Right ventricle myocardium inferior (tissue), 1 donor: Measurements from ENCODE around the gene MAN2B1. TPM values are rescaled to one million over a fixed set of nuclear protein-coding genes. Genes with fewer than 3 reads are reported as not detected.

Experiments
- total RNA-seq: library from RNA; stranded (reverse); fragmentation: NEBNext Ultra II Directional; extraction: Animal tissue kit (Norgen Biotek cat#: 25700); gene quantifications from one replicate; pipeline ENCODE4 v1.2.1, GENCODE V29; 2021
- donor health status: DM: no; HTN: yes; CAD: no; lungs with severe emphysema.

MAN2B1 gene
- total RNA-seq, 1 donor from 2014 or later: 40.2 TPM

Other genes starting within 250 kb of the MAN2B1 start
- gene ZNF443, start 225.7 kb downstream of the MAN2B1 start, total RNA-seq: 1.9 TPM
- 2.1 TPM for gene ZNF709, start 181.9 kb downstream of the MAN2B1 start, total RNA-seq
- 10.3 TPM for gene ZNF564, start 115.3 kb downstream of the MAN2B1 start, total RNA-seq
- gene ZNF490, start 55.9 kb downstream of the MAN2B1 start, total RNA-seq: 5.1 TPM
- 14.4 TPM for gene ZNF791, start 55.8 kb downstream of the MAN2B1 start, total RNA-seq
- 7.2 TPM for gene WDR83, start 65 bp upstream of the MAN2B1 start, total RNA-seq
- 45.9 TPM for gene DHPS, start 15.1 kb upstream of the MAN2B1 start, total RNA-seq
- not detected for gene GNG14, start 21.3 kb upstream of the MAN2B1 start, total RNA-seq
- gene FBXW9, start 29.9 kb upstream of the MAN2B1 start, total RNA-seq: 1.7 TPM
- 35.1 TPM for gene TNPO2, start 57.2 kb upstream of the MAN2B1 start, total RNA-seq
- 133 TPM for gene TRIR, start 67.9 kb upstream of the MAN2B1 start, total RNA-seq
- 65.8 TPM for gene GET3, start 70.8 kb upstream of the MAN2B1 start, total RNA-seq
- gene BEST2, start 85.0 kb upstream of the MAN2B1 start, total RNA-seq: not detected
- 51.6 TPM for gene HOOK2, start 108.8 kb upstream of the MAN2B1 start, total RNA-seq
- 25.0 TPM for gene JUNB, start 124.7 kb upstream of the MAN2B1 start, total RNA-seq
- 692 TPM for gene PRDX2, start 135.1 kb upstream of the MAN2B1 start, total RNA-seq
- gene THSD8, start 135.3 kb upstream of the MAN2B1 start, total RNA-seq: 1.7 TPM
- 6.3 TPM for gene RNASEH2A, start 139.8 kb upstream of the MAN2B1 start, total RNA-seq
- gene RTBDN, start 167.8 kb upstream of the MAN2B1 start, total RNA-seq: not detected
- gene MAST1, start 171.8 kb upstream of the MAN2B1 start, total RNA-seq: 0.22 TPM
- 18.8 TPM for gene DNASE2, start 214.7 kb upstream of the MAN2B1 start, total RNA-seq
- not detected for gene KLF1, start 220.5 kb upstream of the MAN2B1 start, total RNA-seq
- 33.4 TPM for gene GCDH, start 224.4 kb upstream of the MAN2B1 start, total RNA-seq